ENCODE results near the gene WDR1. TPM values are rescaled to one million over a fixed set of nuclear protein-coding genes. Genes with fewer than 3 reads are reported as not detected.

Gene WDR1
- total RNA-seq, 4 donors from 2014 or later, result 361 to 536 (median 485) TPM

GRCh38 chr4:10048941-10049697, 67.5 kb downstream of the WDR1 start:
- Histone ChIP-seq H3K27ac (replicated peaks in 1 of 4) (no peak overlapping the region), H3K9me3 (no peaks in the 10 kb centered on the region), H3K4me1 (peaks cover 0 to 4% (median 1%) of the 10 kb centered on the region in 4 donors), H3K4me3 (no peak overlapping the region), H3K27me3 (no peaks in the 10 kb centered on the region), H3K36me3 (peaks cover 0 to 15% (median 3%) of the 10 kb centered on the region in 4 donors)
- TF ChIP-seq CTCF (IDR thresholded peaks at IDR 0.05) (no peak), POLR2AphosphoS5 (IDR thresholded peaks at IDR 0.05) (no peak), EP300 (IDR thresholded peaks at IDR 0.05) (no peak), POLR2A (IDR thresholded peaks at IDR 0.05; ENCODE audit: low read depth) (no peak)
- 88% methylated on average over 4 of the region's 4 CpGs for WGBS
- DNase-seq (ENCODE audit: extremely low spot score), result no peak
- intact Hi-C loops (cut with DNase I), result no loop called here

GRCh38 chr4:10047967-10048366, 68.6 kb downstream of the WDR1 start:
- Histone ChIP-seq H3K4me3 (no peak overlapping the region), H3K36me3 (peaks cover 0 to 15% (median 3%) of the 10 kb centered on the region in 4 donors), H3K27me3 (no peaks in the 10 kb centered on the region), H3K9me3 (peaks cover 0 to 3% (median 0%) of the 10 kb centered on the region in 4 donors), H3K4me1 (no peaks in the 10 kb centered on the region), H3K27ac (replicated peaks in 1 of 4) (no peak overlapping the region)
- WGBS, result 77% methylated on average over 5 of the region's 5 CpGs
- intact Hi-C loops (cut with DNase I), result no loop called here
- TF ChIP-seq EP300 (IDR thresholded peaks at IDR 0.05) (no peak), POLR2AphosphoS5 (IDR thresholded peaks at IDR 0.05) (no peak), POLR2A (IDR thresholded peaks at IDR 0.05; ENCODE audit: low read depth) (no peak)
- no peak for DNase-seq (ENCODE audit: extremely low spot score)

- H3K36me3 ChIP-seq, result peaks cover 0 to 15% (median 3%) of the 10 kb centered on the region in 4 donors
- H3K27ac ChIP-seq (replicated peaks in 1 of 4), result no peak overlapping the region
- no peak for TF ChIP-seq CTCF (IDR thresholded peaks at IDR 0.05)
- no peak for TF ChIP-seq EP300 (IDR thresholded peaks at IDR 0.05)
- TF ChIP-seq POLR2A (IDR thresholded peaks at IDR 0.05; ENCODE audit: low read depth), result no peak
- no peak for TF ChIP-seq POLR2AphosphoS5 (IDR thresholded peaks at IDR 0.05)
- no peaks in the 10 kb centered on the region for H3K4me1 ChIP-seq
- intact Hi-C loops (cut with DNase I), result no loop called here
- H3K9me3 ChIP-seq, result peaks cover 0 to 9% (median 1%) of the 10 kb centered on the region in 4 donors
- H3K27me3 ChIP-seq, result no peaks in the 10 kb centered on the region
- 71% methylated on average over 3 of the region's 3 CpGs for WGBS
- DNase-seq (ENCODE audit: extremely low spot score), result no peak
- H3K4me3 ChIP-seq, result no peak overlapping the region
These were observed 70.1 kb downstream of the WDR1 start for GRCh38 chr4:10046471-10046870.

- H3K27me3 ChIP-seq, result no peaks in the 10 kb centered on the region
- H3K4me3 ChIP-seq, result no peak overlapping the region
- WGBS, result 81% methylated on average over 1 of the region's 1 CpG
- no peaks in the 10 kb centered on the region for H3K4me1 ChIP-seq
- peaks cover 0 to 9% (median 1%) of the 10 kb centered on the region in 4 donors for H3K9me3 ChIP-seq
- no peak for TF ChIP-seq POLR2AphosphoS5 (IDR thresholded peaks at IDR 0.05)
- no peak for TF ChIP-seq CTCF (IDR thresholded peaks at IDR 0.05)
- TF ChIP-seq EP300 (IDR thresholded peaks at IDR 0.05), result no peak
- TF ChIP-seq POLR2A (IDR thresholded peaks at IDR 0.05; ENCODE audit: low read depth), result no peak
- DNase-seq (ENCODE audit: extremely low spot score), result no peak
- peaks cover 0 to 10% (median 3%) of the 10 kb centered on the region in 4 donors for H3K36me3 ChIP-seq
- H3K27ac ChIP-seq (replicated peaks in 1 of 4), result no peak overlapping the region
- intact Hi-C loops (cut with DNase I), result no loop called here
These were observed 71.1 kb downstream of the WDR1 start for GRCh38 chr4:10045481-10045880.

GRCh38 chr4:10041036-10041435, 75.6 kb downstream of the WDR1 start:
- no peak for DNase-seq (ENCODE audit: extremely low spot score)
- whole genome bisulfite sequencing, result 75% methylated on average over 6 of the region's 6 CpGs

More at GRCh38 chr4:10041036-10041435, 75.6 kb downstream of the WDR1 start:
- Histone ChIP-seq H3K4me1 (no peaks in the 10 kb centered on the region), H3K27me3 (no peaks in the 10 kb centered on the region), H3K4me3 (no peak overlapping the region), H3K36me3 (peaks cover 0 to 4% (median 0%) of the 10 kb centered on the region in 4 donors), H3K27ac (replicated peaks in 1 of 4) (no peak overlapping the region), H3K9me3 (peaks cover 0 to 9% (median 1%) of the 10 kb centered on the region in 4 donors)
- no peak for TF ChIP-seq EP300 (IDR thresholded peaks at IDR 0.05)
- intact Hi-C loops (cut with DNase I), result no loop called here
